HEK293 (cell line): Measurements from ENCODE around the gene AGAP1.

Experiments
- KLF7 ChIP-seq: fragments of 450-650 bp; formaldehyde crosslinking; IDR thresholded peaks from 2 replicates; pipeline ENCODE4 v1.5.1; 2016; ENCODE audit warnings: missing biosample characterization, missing genetic modification characterization, borderline replicate concordance
- KLF9 ChIP-seq: fragments of 450-650 bp; formaldehyde crosslinking; IDR thresholded peaks from 2 replicates; pipeline ENCODE4 v1.5.1; 2016; ENCODE audit warnings: missing biosample characterization, missing genetic modification characterization, low read depth
- TCF7L2 ChIP-seq: IDR thresholded peaks from 2 replicates; pipeline ENCODE4 v1.6.1; 2011; ENCODE audit warnings: low read depth, mild to moderate bottlenecking, inconsistent platforms, low read length, moderate library complexity, borderline replicate concordance
- YY1 ChIP-seq: fragments of 450-650 bp; formaldehyde crosslinking; IDR thresholded peaks from 2 replicates; pipeline ENCODE4 v1.5.1; 2018; ENCODE audit warnings: missing biosample characterization, missing genetic modification characterization
- ZNF239 ChIP-seq: fragments of 450-650 bp; formaldehyde crosslinking; IDR thresholded peaks from 2 replicates; pipeline ENCODE4 v1.5.1; 2016; ENCODE audit warnings: missing biosample characterization, missing genetic modification characterization
- ZNF266 ChIP-seq: fragments of 450-650 bp; formaldehyde crosslinking; IDR thresholded peaks from 2 replicates; pipeline ENCODE4 v1.5.1; 2016; ENCODE audit warnings: missing biosample characterization, missing genetic modification characterization, low read depth
- ZNF324 ChIP-seq: fragments of 450-650 bp; formaldehyde crosslinking; IDR thresholded peaks from 2 replicates; pipeline ENCODE4 v1.5.1; 2016; ENCODE audit warnings: missing biosample characterization, missing genetic modification characterization
- TF ChIP-seq, protein P1 (sequence below): fragments of 450-650 bp; formaldehyde crosslinking; IDR thresholded peaks from 2 replicates; pipeline ENCODE4 v1.5.1; 2016; ENCODE audit warnings: missing biosample characterization, missing genetic modification characterization
- TF ChIP-seq, protein P2 (sequence below): fragments of 450-650 bp; formaldehyde crosslinking; IDR thresholded peaks from 2 replicates; pipeline ENCODE4 v1.5.1; 2016; ENCODE audit warnings: missing biosample characterization, missing genetic modification characterization

DNA sequence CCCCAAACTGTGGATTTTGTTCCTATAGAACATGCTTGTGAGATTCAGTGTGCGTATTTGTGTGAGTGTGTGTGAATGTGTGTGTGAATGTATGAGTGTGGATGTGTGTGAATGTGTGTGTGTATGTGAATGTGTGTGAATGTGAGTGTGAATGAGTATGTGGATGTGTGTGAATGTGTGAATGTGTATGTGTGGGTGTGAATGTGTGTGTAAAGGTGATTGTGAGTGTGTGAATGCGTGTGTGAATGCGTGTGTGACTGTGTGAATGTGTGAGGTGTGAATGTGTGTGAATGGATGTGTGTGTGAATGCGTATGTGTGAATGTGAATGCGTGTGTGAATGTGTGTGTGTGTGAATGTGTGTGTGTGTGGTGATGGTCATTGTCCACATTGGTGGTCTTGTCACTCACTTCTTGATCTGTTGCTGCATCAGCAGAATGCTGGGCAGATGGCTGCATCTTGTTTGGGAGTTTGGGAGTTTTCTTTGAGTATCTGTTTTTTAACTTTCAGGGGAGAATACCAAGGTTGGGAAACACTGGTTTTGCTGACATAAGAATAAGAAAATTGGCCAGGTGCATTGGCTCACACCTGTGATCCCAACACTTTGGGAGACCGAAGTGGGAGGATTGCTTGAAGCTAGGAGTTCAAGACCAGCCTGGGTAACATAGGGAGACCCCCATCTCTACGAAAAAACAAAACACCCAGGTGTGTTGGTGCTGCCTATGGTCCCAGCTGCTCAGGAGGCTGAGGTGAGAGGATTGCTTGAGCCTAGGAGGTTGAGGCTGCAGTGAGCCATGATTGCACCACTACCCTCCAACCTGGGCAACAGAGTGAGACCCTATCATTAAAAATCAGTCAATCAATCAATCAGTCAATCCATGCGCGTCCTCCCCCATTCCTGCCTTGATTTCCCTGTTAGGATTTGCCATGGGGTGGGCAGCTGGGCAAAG, 18.2 kb downstream of the AGAP1 start:
- TF ChIP-seq ZNF266 (tag by site-specific recombination) (no peak), YY1 (tag by site-specific recombination) (no peak), ZNF239 (tag by site-specific recombination) (no peak), ZNF324 (tag by site-specific recombination) (no peak), KLF7 (no peak), KLF9 (tag by site-specific recombination) (no peak), TCF7L2 (no peak)
- TF ChIP-seq, protein P1, sequence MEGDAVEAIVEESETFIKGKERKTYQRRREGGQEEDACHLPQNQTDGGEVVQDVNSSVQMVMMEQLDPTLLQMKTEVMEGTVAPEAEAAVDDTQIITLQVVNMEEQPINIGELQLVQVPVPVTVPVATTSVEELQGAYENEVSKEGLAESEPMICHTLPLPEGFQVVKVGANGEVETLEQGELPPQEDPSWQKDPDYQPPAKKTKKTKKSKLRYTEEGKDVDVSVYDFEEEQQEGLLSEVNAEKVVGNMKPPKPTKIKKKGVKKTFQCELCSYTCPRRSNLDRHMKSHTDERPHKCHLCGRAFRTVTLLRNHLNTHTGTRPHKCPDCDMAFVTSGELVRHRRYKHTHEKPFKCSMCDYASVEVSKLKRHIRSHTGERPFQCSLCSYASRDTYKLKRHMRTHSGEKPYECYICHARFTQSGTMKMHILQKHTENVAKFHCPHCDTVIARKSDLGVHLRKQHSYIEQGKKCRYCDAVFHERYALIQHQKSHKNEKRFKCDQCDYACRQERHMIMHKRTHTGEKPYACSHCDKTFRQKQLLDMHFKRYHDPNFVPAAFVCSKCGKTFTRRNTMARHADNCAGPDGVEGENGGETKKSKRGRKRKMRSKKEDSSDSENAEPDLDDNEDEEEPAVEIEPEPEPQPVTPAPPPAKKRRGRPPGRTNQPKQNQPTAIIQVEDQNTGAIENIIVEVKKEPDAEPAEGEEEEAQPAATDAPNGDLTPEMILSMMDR (tag by site-specific recombination), result no peak
- TF ChIP-seq, protein P2, sequence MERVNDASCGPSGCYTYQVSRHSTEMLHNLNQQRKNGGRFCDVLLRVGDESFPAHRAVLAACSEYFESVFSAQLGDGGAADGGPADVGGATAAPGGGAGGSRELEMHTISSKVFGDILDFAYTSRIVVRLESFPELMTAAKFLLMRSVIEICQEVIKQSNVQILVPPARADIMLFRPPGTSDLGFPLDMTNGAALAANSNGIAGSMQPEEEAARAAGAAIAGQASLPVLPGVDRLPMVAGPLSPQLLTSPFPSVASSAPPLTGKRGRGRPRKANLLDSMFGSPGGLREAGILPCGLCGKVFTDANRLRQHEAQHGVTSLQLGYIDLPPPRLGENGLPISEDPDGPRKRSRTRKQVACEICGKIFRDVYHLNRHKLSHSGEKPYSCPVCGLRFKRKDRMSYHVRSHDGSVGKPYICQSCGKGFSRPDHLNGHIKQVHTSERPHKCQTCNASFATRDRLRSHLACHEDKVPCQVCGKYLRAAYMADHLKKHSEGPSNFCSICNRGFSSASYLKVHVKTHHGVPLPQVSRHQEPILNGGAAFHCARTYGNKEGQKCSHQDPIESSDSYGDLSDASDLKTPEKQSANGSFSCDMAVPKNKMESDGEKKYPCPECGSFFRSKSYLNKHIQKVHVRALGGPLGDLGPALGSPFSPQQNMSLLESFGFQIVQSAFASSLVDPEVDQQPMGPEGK (tag by site-specific recombination), result no peak
